Endodermal cell (in vitro differentiated cells): ENCODE measurements around the gene RAB24. TPM values are rescaled to one million over a fixed set of nuclear protein-coding genes. Genes with fewer than 3 reads are reported as not detected.

Source experiments
- DNase-seq: peaks from one replicate; pipeline ENCODE4 v3.0.0-alpha.2; 2017
- H3K27ac ChIP-seq: 2 replicates; pipeline ENCODE4 v1.5.1; 2013; ENCODE audit warnings: mild to moderate bottlenecking, low read depth, low read length, moderate library complexity
- H3K27me3 ChIP-seq: 2 replicates; pipeline ENCODE4 v1.6.1; 2013; ENCODE audit warnings: mild to moderate bottlenecking, low read length, moderate library complexity; ENCODE audit not compliant: insufficient read depth, control insufficient read depth, poor library complexity, severe bottlenecking
- H3K36me3 ChIP-seq: 2 replicates; pipeline ENCODE4 v1.7.0; 2013; ENCODE audit warnings: mild to moderate bottlenecking, low read length, moderate library complexity; ENCODE audit not compliant: control insufficient read depth, insufficient read depth
- H3K4me1 ChIP-seq: one replicate; pipeline ENCODE4 v1.7.0; 2013; ENCODE audit warnings: low read length; ENCODE audit not compliant: control insufficient read depth, insufficient read depth
- H3K4me3 ChIP-seq: 2 replicates; pipeline ENCODE4 v1.5.1; 2013; ENCODE audit warnings: mild to moderate bottlenecking, low read length, moderate library complexity
- H3K9ac ChIP-seq: 2 replicates; pipeline ENCODE4 v1.6.1; 2013; ENCODE audit warnings: mild to moderate bottlenecking, low read length, moderate library complexity; ENCODE audit not compliant: poor library complexity, severe bottlenecking; ENCODE audit errors: extremely low read depth
- H3K9me3 ChIP-seq: 2 replicates; pipeline ENCODE4 v1.6.1; 2013; ENCODE audit warnings: mild to moderate bottlenecking, low read length, moderate library complexity; ENCODE audit not compliant: control insufficient read depth
- H3K27ac Mint-ChIP-seq: 2 replicates; pipeline ENCODE4 v1.8.0; 2020; ENCODE audit warnings: mixed read lengths
- H3K27me3 Mint-ChIP-seq: 2 replicates; pipeline ENCODE4 v1.8.0; 2021; ENCODE audit warnings: mild to moderate bottlenecking, mixed read lengths; ENCODE audit not compliant: insufficient read depth
- H3K36me3 Mint-ChIP-seq: 2 replicates; pipeline ENCODE4 v1.8.0; 2020; ENCODE audit warnings: low read depth, mixed read lengths
- H3K4me1 Mint-ChIP-seq: 2 replicates; pipeline ENCODE4 v1.8.0; 2020; ENCODE audit warnings: mixed read lengths
- H3K4me3 Mint-ChIP-seq: 2 replicates; pipeline ENCODE4 v1.8.0; 2020; ENCODE audit warnings: mild to moderate bottlenecking, moderate library complexity, mixed read lengths
- H3K9me3 Mint-ChIP-seq: 2 replicates; pipeline ENCODE4 v1.8.0; 2020; ENCODE audit warnings: mild to moderate bottlenecking, mixed read lengths
- CTCF ChIP-seq: fragments of 200-600 bp; sonication (generic); conservative IDR thresholded peaks from 2 replicates; pipeline ENCODE4 v1.5.0; 2021; ENCODE audit warnings: antibody characterized with exemption, mild to moderate bottlenecking
- WGBS, 2 experiments: methylation state at CpG; one replicate each; pipeline versions ENCODE4 v1.1.5 to v1.1.7; 2013; ENCODE audit warnings: missing lambda C conversion rate in 2 of 2, mixed read lengths in 1 of 2; ENCODE audit not compliant: insufficient coverage in 1 of 2, insufficient read length in 1 of 2; 5-methylcytosine and 5-hydroxymethylcytosine counted together
- total RNA-seq, 2 donors: library from RNA; stranded (reverse); fragmentation: NEBNext Ultra II Directional in 1 of 2; extraction: Animal tissue kit (Norgen Biotek cat#: 25700) in 1 of 2; gene quantifications; 2 replicates in 1 of 2; 3 replicates in 1 of 2; pipeline ENCODE4 v1.2.1, GENCODE V29; 2021

The RAB24 gene
- total RNA-seq, 2 donors from 2014 or later = 13.8 to 25.1 TPM

- Mint-ChIP-seq H3K36me3 (peaks cover 49% of the 10 kb centered on the region), H3K9me3 (no peaks in the 10 kb centered on the region), H3K4me3 (no peak overlapping the region), H3K4me1 (peaks cover 9% of the 10 kb centered on the region), H3K27ac (peak overlapping the region; percentile 44), H3K27me3 (no peaks in the 10 kb centered on the region)
- no peak overlapping the region for H3K9ac ChIP-seq
- H3K36me3 ChIP-seq = peaks cover 19% of the 10 kb centered on the region
- no peak overlapping the region for H3K4me3 ChIP-seq
- no peaks in the 10 kb centered on the region for H3K4me1 ChIP-seq
- H3K9me3 ChIP-seq = no peaks in the 10 kb centered on the region
- 94 to 95% methylated on average over 24 to 28 of the region's 28 CpGs for WGBS, 2 experiments
- no peak for DNase-seq
- H3K27ac ChIP-seq = no peak overlapping the region
- no peak for TF ChIP-seq CTCF
- no peaks in the 10 kb centered on the region for H3K27me3 ChIP-seq
Observed at GRCh38 chr5:177327539-177328522, 24.3 kb upstream of the RAB24 start.

- Histone ChIP-seq H3K36me3 (peaks cover 16% of the 10 kb centered on the region), H3K27me3 (no peaks in the 10 kb centered on the region), H3K9me3 (no peaks in the 10 kb centered on the region), H3K4me1 (no peaks in the 10 kb centered on the region), H3K27ac (peak overlapping the region; percentile 45), H3K4me3 (no peak overlapping the region), H3K9ac (peak overlapping the region; percentile 51)
- Mint-ChIP-seq H3K27me3 (no peaks in the 10 kb centered on the region), H3K4me1 (peaks cover 9% of the 10 kb centered on the region), H3K27ac (peak overlapping the region; percentile 85), H3K36me3 (peaks cover 41% of the 10 kb centered on the region), H3K9me3 (no peaks in the 10 kb centered on the region), H3K4me3 (no peak overlapping the region)
- no peak for DNase-seq
- 39 to 43% methylated on average over 1 of the region's 1 CpG for WGBS, 2 experiments
- TF ChIP-seq CTCF = no peak
Observed at GRCh38 chr5:177325868-177326381, 22.4 kb upstream of the RAB24 start.

GRCh38 chr5:177320879-177321278 is 17.4 kb upstream of the RAB24 start:
- peaks cover 30% of the 10 kb centered on the region for H3K36me3 Mint-ChIP-seq
- Histone ChIP-seq H3K4me1 (no peaks in the 10 kb centered on the region), H3K27me3 (no peaks in the 10 kb centered on the region), H3K9ac (no peak overlapping the region), H3K9me3 (peaks cover 9% of the 10 kb centered on the region), H3K4me3 (no peak overlapping the region), H3K27ac (no peak overlapping the region), H3K36me3 (peaks cover 8% of the 10 kb centered on the region)
- no peaks in the 10 kb centered on the region for H3K27me3 Mint-ChIP-seq
- H3K4me3 Mint-ChIP-seq = no peak overlapping the region
- TF ChIP-seq CTCF = no peak
- WGBS, 2 experiments = 95 to 98% methylated on average over 5 to 7 of the region's 7 CpGs
- H3K9me3 Mint-ChIP-seq = peaks cover 2% of the 10 kb centered on the region
- no peak overlapping the region for H3K27ac Mint-ChIP-seq
- DNase-seq = no peak
- peaks cover 11% of the 10 kb centered on the region for H3K4me1 Mint-ChIP-seq
